Nephron (organoid): ENCODE data around the gene HES4.

Source experiments
- H3K27ac Mint-ChIP-seq, 3 experiments: 2 replicates each; pipeline ENCODE4 v1.8.0; 2020; ENCODE audit warnings: mixed read lengths in 3 of 3, mild to moderate bottlenecking in 2 of 3, moderate library complexity in 1 of 3
- H3K27me3 Mint-ChIP-seq: 2 replicates; pipeline ENCODE4 v1.8.0; 2021; ENCODE audit warnings: low read depth, mild to moderate bottlenecking, moderate library complexity, mixed read lengths
- H3K36me3 Mint-ChIP-seq: 2 replicates; pipeline ENCODE4 v1.8.0; 2020; ENCODE audit warnings: low read depth, mixed read lengths
- H3K4me1 Mint-ChIP-seq: 2 replicates; pipeline ENCODE4 v1.8.0; 2020; ENCODE audit warnings: mixed read lengths
- H3K4me3 Mint-ChIP-seq, 3 experiments: 2 replicates each; pipeline ENCODE4 v1.8.0; 2020; ENCODE audit warnings: mild to moderate bottlenecking in 3 of 3, mixed read lengths in 3 of 3, moderate library complexity in 2 of 3
- H3K9me3 Mint-ChIP-seq: 2 replicates; pipeline ENCODE4 v1.8.0; 2020; ENCODE audit warnings: mixed read lengths
- TF ChIP-seq, protein P1 (sequence below), 3 experiments: fragments of 200-600 bp; sonication (generic); IDR thresholded peaks; one replicate each; pipeline ENCODE4 v1.5.0; 2021; ENCODE audit warnings: antibody characterized with exemption in 3 of 3; ENCODE audit not compliant: unreplicated experiment in 3 of 3

HES4 gene

DNA sequence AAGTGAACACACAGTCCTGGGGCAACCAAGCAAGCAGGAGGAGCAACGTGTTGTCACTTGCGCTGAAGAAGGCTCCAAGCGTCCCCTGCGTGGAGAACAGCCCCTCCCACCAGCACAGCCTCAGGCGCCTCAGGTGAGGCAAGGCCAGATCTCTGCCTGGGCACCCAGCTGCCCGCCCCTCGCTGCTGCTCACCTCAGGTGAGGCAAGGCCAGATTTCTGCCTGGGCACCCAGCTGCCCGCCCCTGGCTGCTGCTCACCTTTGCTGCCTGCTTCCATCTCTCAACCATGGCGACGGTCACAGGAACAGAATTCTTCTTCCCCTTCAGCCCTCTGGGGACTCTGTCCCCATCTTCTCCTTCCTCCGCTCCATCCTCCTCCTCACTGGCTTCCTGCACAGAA, 43.3 kb downstream of the HES4 start:
- no peaks in the 10 kb centered on the region for H3K27me3 Mint-ChIP-seq
- H3K9me3 Mint-ChIP-seq: no peaks in the 10 kb centered on the region
- H3K27ac Mint-ChIP-seq: no peak overlapping the region

DNA sequence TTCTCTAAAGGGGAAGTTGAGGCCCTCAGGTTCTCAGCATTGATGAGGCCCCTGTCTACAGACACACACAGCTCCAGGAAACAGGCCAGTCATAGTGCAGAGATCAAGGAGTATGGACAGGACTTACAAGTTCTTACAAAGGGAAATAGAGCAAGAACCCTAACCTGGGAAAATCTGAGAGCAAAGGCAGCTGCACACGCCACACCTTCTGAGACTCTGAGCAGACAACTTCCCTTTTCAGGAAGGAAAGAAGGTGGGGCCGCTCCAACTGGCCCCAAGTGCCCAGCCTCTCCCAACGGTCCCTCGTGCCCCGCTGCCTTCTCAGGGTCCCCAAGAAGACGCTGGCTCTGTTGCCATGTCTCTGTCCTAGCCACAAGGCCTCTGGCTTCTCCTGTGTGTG, 44.4 kb downstream of the HES4 start:
- H3K4me1 Mint-ChIP-seq: peaks cover 19% of the 10 kb centered on the region
- no peaks in the 10 kb centered on the region for H3K27me3 Mint-ChIP-seq

More for the DNA sequence above, 43.3 kb downstream of the HES4 start:
- Mint-ChIP-seq H3K4me1 (peaks cover 15% of the 10 kb centered on the region), H3K36me3 (peaks cover 25% of the 10 kb centered on the region), H3K4me3 (peak overlapping the region; percentile 57 to 79 (median 77))
- TF ChIP-seq, protein P1, sequence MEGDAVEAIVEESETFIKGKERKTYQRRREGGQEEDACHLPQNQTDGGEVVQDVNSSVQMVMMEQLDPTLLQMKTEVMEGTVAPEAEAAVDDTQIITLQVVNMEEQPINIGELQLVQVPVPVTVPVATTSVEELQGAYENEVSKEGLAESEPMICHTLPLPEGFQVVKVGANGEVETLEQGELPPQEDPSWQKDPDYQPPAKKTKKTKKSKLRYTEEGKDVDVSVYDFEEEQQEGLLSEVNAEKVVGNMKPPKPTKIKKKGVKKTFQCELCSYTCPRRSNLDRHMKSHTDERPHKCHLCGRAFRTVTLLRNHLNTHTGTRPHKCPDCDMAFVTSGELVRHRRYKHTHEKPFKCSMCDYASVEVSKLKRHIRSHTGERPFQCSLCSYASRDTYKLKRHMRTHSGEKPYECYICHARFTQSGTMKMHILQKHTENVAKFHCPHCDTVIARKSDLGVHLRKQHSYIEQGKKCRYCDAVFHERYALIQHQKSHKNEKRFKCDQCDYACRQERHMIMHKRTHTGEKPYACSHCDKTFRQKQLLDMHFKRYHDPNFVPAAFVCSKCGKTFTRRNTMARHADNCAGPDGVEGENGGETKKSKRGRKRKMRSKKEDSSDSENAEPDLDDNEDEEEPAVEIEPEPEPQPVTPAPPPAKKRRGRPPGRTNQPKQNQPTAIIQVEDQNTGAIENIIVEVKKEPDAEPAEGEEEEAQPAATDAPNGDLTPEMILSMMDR (IDR thresholded peaks at IDR 0.05; ENCODE audit: unreplicated experiment in 3 of 3): no peak

DNA sequence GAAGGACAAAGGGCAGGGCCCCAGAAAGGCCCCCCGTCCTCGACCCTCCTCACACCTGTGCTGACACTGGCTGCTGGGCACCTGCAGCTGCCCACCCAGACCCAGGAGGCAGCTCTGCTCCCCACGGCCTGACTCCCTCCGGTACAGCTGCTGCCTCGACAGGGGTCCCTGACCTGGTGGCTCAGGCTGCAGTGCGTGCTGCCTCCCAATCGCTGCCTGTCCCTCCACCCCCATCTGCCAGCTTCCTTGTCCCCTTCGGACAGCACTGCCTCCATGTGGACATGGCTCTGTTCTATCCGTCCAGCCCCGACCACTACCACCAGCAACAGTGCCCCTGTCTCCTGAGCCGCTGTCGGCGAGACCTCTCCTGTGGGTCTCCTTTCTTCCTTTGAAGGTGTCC, 45.0 kb downstream of the HES4 start:
- no peaks in the 10 kb centered on the region for H3K9me3 Mint-ChIP-seq
- peaks cover 39% of the 10 kb centered on the region for H3K36me3 Mint-ChIP-seq
- no peak overlapping the region for H3K4me3 Mint-ChIP-seq
- no peak overlapping the region for H3K27ac Mint-ChIP-seq
- TF ChIP-seq, protein P1 (IDR thresholded peaks at IDR 0.05; ENCODE audit: unreplicated experiment in 3 of 3): no peak
- H3K4me1 Mint-ChIP-seq: peaks cover 19% of the 10 kb centered on the region
- no peaks in the 10 kb centered on the region for H3K27me3 Mint-ChIP-seq

More for the DNA sequence above, 44.4 kb downstream of the HES4 start:
- Mint-ChIP-seq H3K4me3 (peak overlapping the region; percentile 22 to 77 (median 28)), H3K36me3 (peaks cover 33% of the 10 kb centered on the region), H3K9me3 (no peaks in the 10 kb centered on the region), H3K27ac (no peak overlapping the region)
- TF ChIP-seq, protein P1 (IDR thresholded peaks at IDR 0.05; ENCODE audit: unreplicated experiment in 3 of 3): no peak

DNA sequence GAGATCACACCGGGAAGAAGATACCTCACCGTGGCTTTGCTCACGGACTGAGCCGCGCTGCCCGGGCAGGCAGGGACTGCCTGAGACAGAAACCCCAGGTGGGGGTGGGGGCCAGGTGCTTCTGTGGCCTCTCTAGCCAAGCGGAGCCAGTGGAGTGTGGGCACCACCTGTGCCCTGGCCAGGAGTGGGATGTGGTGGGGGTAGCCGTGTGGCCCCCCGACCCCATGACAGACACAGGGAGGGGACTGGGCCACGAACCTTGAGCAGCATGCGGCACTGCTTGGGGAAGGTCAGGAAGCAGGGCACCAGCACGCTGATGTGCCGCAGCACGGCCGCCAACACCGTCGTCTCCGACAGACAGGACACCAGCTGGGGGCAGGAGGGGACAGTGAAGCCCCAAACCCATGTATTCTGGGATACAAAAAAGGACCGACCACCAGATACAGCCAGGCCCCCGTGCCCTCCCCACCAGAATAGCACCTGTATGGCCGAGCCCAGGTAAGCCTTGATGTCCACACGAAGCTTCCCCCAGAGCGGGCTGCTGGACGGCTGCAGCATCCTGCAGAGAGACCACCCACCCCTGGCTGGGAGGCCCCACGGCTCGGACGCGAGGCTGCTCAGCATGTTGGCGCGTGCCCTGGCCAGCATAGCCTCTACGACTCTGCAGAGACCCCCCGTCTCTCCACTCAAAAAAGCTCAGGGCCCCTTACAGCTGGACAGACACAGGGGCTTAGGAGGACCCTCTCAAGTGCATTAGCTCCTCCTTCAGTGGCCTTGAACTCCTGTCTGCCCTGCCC, 46.2 kb downstream of the HES4 start:
- no peaks in the 10 kb centered on the region for H3K27me3 Mint-ChIP-seq
- peaks cover 18% of the 10 kb centered on the region for H3K4me1 Mint-ChIP-seq
- H3K27ac Mint-ChIP-seq: no peak overlapping the region
- no peaks in the 10 kb centered on the region for H3K9me3 Mint-ChIP-seq
- TF ChIP-seq, protein P1 (IDR thresholded peaks at IDR 0.05; ENCODE audit: unreplicated experiment in 3 of 3): no peak
- peaks cover 50% of the 10 kb centered on the region for H3K36me3 Mint-ChIP-seq
- H3K4me3 Mint-ChIP-seq: peak overlapping the region in 1 of 3 experiments; percentile 21

DNA sequence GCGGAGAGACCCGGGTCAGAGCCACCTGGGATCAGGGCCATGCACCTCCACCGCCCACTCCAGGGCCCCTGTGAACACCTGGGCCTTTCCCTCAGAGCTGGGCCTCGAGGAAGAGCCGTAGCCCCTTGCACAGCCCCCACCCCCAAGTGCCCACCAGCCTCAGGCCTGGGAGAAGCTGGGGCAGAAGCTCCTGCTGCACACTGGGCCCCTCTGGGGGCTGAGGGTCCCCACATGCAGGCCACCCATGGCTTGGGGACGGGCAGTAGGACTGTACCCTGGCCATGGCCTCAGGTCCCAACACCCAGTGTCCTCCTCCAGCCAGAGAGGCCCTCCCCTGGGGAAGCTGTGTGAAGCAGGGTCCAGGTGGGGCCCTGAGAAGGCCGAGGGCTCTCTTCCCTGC, 47.3 kb downstream of the HES4 start:
- TF ChIP-seq, protein P1 (IDR thresholded peaks at IDR 0.05; ENCODE audit: unreplicated experiment in 3 of 3): no peak
- Mint-ChIP-seq H3K27ac (no peak overlapping the region), H3K27me3 (no peaks in the 10 kb centered on the region), H3K4me3 (no peak overlapping the region), H3K4me1 (peaks cover 8% of the 10 kb centered on the region), H3K36me3 (peaks cover 51% of the 10 kb centered on the region), H3K9me3 (no peaks in the 10 kb centered on the region)

DNA sequence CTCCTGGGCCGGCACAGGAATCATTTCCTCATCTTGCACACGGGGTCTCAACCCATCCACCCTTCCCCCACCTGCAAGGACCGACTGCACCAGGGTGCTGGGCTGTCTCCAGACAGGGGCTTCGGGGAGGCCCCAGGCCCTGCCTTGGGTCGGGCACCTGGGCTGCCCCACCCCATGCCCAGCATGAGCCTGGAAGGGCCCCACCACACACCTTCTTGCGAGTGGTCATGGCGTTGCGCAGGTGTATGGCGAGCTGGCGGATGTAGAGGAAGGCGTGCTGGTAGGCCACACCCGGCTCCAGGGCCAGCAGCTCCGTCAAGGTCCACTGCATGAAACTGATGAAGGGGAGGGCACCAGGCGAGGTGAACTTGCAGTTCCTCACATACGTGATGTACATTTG, 47.7 kb downstream of the HES4 start:
- Mint-ChIP-seq H3K36me3 (peaks cover 50% of the 10 kb centered on the region), H3K4me3 (no peak overlapping the region), H3K9me3 (no peaks in the 10 kb centered on the region), H3K27ac (no peak overlapping the region), H3K4me1 (peaks cover 5% of the 10 kb centered on the region), H3K27me3 (no peaks in the 10 kb centered on the region)
- TF ChIP-seq, protein P1 (IDR thresholded peaks at IDR 0.05; ENCODE audit: unreplicated experiment in 3 of 3): no peak
